GM21390 (cell line): ENCODE data around the gene PYCARD.
A peak's percentile ranks its signal among the peaks of the same experiment; 100 is the strongest.
"Not testable (repeated sequence)": the region's sequence is repeated elsewhere in the genome, so short reads cannot be mapped to it uniquely, and the experiment has no call there.

Source experiments
- ATAC-seq: cut with Tn5 transposase; IDR thresholded peaks from one replicate; pipeline ENCODE4 v1.9.1; 2021; ENCODE audit not compliant: unreplicated experiment

Gene PYCARD

DNA sequence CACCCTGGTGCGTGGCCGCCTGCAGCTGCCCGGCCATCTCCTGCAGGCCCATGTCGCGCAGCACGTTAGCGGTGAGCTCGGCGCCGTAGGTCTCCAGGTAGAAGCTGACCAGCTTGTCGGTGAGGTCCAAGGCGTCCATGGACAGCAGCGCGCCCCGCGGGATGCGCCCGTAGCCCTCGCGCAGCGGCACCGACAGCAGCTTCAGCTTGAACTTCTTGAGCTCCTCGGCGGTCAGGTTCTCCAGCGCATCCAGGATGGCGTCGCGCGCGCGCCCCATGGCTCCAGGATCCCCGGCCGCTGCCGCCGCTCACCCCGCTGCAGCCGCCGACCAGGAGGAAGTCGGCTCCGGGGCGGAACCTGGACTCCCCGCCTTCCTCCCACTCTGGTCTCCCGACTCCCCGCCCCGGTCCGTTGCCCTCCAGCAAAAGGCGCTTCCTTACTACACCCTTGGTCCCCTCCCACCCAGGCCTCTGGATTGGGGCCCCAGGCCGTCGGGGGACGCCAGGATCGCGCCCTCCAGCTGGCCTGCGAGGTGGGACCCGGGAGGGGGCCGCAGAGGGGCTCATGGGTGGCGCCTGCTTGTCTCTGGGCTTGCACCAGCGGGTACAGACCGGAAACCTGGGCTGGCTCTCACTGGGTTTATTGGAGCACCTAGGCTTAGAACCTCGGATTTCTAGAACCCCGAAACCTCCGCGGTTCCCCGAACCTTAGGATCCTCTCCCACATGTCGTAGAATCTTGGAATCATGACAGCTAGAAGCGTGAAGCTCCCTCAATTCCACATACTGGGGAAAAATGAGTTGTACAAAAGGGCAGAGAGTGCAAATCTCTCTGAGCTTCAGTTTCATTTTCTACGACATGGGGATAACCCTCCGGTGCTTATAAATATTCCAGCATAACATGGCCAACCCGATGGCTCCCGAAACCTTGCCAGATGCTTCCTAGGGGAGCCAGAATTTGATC is at the start of gene PYCARD:
Gene PYCARD, minus strand, starts transcription at position 347 of the 962 bp plus-strand sequence. Its CDS starts 70 bp downstream, at position 277.
- peak; percentile 47 for ATAC-seq

DNA sequence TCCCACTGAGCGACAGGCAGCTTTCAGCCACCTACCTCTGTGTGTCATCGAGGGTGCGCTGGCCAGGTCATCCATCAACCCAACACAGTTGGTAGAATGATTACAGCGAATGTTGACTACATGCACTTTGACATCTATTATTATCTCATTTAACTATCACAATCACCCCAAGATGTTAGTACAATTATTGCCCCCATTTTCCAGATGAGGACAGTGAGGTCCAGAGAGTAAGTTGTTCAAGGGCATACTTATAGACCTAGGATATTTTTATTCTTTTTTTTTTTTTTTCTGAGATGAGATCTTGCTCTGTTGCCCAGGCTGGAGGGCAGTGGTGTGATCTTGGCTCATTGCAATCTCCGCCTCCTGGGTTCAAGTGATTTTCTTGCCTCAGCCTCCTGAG is 48.9 kb upstream of the PYCARD start:
- no peak for ATAC-seq

DNA sequence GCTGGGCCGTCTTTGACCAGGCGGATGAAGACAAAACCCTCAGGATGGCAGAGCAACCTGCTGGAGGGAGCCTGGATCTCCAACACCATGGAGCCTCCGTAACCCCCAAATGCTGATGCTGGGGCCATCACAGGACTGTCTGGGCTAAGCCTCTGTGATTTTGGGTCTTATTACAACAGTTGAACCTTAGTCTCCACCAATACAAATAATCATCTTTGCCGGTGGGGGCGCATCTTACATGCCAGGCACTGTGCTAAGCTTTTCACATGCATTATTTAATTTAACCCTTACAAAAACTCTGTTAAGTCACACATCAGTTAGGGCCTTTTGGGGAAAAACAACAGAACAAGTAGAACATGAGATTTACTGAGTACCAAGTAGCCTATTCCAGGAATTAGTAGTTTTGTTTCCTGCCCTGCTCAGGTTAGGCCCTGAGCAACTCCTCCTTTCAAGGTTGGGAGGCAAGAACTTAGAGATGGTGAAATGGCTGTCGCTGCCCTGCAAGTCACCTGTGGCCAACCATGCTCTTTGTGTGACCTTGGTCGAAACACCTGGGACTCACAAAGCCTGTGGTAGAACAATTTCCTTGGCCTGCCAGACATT is 48.3 kb upstream of the PYCARD start:
- no peak for ATAC-seq

DNA sequence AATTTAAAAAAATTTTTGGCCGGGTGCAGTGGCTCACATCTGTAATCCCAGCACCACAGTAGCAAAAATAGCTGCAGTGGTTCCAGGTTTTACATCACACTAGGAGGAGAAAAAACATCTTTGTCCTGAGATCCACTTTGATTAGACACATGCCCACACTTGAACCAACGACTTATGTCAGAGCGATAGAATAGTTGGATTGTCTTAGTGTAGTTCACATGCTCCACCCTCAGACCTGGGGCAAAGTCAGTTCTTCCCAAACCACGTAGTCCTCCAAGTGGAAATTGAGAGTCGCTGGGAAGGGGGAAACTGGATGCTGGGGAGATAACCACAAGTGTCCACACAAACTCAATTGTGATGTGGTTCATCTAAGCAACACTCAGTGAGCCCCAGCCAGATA is 45.8 kb upstream of the PYCARD start:
- ATAC-seq = no peak

DNA sequence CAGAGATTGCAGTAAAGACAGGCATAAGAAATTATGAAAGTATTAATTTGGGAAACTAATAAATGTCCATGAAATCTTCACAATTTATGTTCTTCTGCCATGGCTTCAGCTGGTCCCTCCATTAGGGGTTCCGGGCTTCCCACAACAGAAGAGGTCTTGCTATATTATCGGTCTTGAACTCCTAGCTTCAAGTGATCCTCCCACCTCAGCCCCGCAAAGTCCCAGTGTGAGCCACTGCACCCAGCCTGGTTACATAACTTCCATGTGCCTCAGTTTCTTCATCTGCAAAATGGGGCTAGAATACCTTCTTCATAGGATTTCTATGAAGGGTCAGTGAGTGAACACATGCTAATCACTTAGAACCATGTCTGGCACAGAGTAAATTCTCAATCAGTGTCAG is 43.7 kb upstream of the PYCARD start:
- no peak for ATAC-seq

DNA sequence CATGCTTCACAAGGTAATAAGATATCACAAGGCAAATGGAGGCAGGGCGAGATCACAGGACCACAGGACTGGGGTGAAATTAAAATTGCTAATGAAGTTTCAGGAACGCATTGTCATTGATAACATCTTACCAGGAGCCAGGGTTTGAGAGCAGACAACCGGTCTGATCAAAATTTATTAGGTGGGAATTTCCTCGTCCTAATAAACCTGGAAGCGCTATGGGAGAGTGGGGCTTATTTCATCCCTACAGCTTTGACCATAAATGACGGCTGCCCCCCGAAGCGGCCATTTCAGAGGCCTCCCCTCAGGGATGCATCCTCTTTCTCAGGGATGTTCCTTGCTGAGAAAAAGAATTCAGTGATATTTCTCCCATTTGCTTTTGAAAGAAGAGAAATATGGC is 43.0 kb upstream of the PYCARD start:
- ATAC-seq = not testable (repeated sequence)

DNA sequence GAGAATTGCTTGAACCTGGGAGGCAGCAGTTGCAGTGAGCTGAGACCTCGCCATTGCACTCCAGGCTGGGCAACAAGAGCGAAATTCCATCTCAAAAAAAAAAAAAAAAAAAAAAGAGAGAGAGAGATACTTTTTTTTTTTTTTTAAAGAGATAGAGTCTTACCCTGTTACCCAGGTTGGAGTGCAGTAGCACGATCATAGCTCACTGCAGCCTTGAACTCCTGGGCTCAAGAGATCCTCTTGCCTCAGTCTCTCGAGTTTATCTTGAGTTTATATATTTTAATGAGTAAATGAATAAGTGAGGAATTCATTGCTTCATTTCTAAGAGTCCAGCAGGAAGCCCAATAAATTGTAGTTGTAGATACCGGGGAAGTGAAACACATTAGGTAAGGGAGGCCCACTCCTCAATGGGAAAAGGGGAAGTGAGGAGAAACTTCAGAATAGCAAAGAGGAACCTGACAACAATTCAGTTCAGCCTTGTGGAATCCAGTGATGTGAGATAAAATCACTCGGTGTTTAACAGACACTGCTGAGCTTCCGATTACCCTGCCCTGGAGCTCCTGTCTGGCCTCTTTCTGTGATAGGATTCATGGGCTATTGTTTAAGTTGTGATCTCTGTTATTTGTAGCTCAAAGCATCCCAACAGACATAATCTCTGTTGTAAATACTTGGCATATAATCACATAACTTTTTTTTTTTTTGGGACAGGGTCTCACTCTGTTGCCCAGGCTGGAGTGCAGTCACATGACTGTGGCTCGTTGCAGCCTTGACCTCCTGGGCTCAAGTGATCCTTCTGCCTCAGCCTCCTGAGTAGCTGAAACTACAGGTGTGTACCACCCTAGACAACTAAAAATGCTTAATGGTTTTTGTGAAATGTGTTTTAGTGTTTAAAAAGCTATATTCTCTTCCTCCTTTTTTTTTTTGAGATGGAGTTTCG is 41.4 kb upstream of the PYCARD start:
- ATAC-seq = no peak

DNA sequence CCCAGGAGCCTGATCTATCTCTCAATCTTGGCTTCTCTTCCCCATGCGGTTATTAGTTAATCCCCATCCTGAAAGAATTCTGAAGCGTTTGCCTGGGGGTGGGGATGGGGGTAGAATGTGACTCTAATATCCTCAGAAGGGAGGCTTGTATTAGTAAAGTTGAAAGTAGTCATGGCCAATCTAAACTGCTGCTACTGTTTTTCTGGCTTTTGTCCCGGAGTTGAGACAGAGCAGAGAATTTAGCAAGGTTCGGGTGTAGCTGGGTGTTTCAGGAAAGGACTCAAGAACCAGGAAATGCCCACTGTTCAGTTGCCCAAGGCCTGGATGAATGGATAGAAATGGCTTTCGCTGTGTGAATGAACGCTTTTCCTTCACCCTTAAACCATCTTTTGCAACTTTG is 39.6 kb upstream of the PYCARD start:
- no peak for ATAC-seq

DNA sequence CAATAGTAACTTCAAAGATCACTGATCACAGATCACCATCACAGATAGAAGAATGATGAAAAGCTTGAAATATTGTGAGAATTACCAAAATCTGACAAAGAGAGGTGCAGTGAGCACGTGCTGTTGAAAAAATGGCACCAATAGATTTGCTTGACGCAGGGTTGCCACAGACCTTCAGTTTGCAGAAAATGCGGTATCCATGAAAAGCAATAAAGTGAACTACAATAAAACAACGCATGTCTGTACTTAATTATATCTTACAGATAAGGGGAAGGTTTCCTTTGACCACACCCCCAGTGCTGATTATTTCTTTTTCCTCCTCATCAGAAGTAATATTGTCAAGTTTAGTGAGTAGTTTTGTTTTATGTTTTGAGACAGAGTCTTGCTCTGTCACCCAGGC is 35.5 kb upstream of the PYCARD start:
- ATAC-seq = no peak

DNA sequence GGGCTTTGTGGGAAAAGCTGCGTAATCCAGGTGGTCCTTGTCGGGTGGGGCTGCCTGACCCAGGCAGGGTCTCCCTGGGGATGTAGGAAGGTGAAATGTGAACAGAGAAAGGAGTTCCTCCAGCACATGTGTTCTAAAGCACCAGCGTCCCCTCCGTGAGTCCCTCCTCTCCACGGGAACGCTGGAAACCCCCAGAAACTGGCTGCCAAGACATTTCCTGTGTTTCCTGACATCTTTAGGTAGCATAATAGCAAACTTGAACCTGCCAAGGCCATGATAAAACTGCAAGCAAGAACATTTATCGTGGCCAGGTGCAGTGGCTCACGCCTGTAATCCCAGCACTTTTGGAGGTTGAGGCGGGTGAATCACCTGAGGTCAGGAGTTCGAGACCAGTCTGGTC is 26.9 kb upstream of the PYCARD start:
- ATAC-seq = no peak

DNA sequence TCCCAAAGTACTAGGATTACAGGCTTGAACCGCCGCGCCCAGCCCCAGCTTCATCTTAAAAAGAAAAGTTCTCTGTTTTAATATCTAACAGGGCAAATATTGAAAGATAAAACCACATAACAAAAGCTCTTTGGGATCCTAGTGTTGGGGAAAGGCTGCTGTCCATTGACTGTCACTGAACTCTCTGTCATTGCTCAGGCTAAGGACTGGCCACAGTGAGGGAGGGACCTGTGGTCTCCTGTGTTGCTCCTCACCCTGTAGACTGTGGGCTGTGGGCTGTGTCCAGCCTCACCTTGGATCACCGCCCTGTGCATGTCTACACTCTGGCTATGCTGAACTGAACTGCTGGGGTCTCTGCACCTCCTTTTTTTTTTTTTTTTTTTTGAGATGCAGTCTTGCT is 25.6 kb upstream of the PYCARD start:
- no peak for ATAC-seq

DNA sequence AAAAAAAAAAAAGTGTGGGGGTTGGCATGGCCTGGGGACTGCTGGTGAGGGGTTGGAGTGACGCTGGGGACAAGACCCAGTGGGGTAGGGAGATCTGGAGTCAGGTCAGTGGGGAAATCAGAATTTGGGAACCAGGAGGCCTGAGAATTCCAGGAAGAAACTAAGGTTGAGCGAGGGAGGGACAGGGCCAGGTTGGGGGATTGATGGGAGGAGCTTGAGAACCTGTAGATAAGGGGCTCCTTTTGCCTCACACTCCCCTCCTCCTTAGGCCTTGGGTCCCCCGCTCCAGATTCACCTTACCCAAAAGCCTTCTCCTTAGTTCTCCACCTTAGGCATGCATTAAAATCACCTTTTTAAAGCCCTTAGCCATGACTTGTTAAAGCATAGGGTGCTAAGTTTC is 22.6 kb upstream of the PYCARD start:
- no peak for ATAC-seq

DNA sequence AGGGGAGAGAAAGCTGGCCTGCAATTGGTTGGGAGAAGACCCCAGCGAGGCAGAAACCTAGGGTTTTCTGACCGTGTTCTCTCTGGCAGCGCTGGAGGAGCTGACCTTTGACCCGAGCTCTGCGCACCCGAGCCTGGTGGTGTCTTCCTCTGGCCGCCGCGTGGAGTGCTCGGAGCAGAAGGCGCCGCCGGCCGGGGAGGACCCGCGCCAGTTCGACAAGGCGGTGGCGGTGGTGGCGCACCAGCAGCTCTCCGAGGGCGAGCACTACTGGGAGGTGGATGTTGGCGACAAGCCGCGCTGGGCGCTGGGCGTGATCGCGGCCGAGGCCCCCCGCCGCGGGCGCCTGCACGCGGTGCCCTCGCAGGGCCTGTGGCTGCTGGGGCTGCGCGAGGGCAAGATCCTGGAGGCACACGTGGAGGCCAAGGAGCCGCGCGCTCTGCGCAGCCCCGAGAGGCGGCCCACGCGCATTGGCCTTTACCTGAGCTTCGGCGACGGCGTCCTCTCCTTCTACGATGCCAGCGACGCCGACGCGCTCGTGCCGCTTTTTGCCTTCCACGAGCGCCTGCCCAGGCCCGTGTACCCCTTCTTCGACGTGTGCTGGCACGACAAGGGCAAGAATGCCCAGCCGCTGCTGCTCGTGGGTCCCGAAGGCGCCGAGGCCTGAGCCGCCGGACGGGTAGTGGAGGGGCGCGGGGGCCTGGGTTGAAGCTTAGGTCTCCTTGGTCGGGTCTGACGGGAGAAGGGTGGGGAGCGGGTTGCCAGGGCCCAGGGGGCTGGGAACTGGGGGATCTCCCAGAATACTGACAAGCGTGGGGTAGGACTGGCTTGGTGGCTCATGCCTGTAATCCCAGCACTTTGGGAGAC is 21.8 kb upstream of the PYCARD start:
- ATAC-seq = no peak

DNA sequence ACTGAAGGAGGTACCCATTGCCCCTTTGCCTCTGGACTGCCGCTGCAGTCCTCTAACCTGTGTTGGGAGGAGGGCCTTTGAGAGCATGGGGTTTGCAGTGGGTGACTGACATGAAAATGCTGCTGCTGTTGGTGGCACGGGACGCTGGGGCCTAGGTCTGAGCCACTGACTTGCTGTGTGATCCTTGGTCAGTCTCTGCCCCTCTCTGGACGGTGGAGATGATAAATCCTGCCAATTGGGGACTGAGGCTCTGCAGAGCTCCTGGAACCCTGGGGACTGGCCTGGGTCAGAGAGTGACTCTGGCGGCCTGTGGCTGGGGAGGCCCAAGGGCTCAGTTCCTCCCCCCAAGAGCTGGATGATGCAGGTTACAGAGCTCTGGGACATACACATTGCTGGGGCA is 20.5 kb upstream of the PYCARD start:
- no peak for ATAC-seq

DNA sequence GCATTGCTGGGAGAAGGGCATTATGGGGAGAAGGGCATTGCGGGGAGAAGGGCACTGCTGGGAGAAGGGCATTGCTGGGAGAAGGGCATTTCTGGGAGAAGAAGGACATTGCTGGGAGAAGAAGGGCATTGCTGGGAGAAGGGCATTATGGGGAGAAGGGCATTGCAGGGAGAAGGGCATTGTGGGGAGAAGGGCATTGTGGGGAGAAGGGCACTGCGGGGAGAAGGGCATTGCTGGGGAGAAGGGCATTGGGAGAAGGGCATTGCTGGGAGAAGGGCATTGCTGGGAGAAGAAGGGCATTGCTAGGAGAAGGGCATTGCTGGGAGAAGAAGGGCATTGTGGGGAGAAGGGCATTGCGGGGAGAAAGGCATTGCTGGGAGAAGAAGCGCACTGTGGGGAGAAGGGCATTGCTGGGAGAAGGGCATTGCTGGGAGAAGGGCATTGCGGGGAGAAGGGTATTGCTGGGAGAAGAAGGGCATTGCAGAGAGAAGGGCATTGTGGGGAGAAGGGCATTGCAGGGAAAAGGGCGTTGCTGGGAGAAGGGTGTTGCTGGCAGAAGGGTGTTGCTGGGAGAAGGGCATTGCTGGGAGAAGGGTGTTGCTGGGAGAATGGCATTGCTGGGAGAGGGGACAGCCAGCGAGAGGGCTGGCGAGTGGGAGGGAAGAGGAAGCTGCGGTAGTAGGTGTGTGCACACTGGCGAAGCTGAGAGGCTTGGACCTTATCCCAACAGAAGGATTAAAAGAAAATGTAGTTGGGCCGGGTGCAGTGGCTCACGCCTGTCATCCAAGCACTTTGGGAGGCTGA is 19.0 kb upstream of the PYCARD start:
- ATAC-seq = no peak

DNA sequence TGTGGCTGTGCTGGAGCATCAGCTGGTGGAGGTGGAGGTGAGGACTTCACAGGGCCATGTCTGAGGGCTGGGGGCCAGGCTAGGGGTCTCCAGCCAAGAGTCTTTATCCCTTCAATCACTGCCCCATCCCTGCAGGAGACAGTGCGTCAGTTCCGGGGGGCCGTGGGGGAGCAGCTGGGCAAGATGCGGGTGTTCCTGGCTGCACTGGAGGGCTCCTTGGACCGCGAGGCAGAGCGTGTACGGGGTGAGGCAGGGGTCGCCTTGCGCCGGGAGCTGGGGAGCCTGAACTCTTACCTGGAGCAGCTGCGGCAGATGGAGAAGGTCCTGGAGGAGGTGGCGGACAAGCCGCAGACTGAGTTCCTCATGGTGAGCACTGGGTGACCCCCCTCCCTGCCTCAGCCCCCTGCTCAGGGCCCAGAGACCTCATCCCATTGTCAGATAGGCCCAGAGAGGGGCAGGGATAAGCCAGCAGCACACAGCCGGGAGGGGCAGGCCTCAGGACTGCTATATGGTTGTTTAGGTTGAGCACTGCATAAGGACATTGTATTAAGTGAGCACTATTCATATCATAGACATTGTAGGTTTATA is 16.7 kb upstream of the PYCARD start:
- no peak for ATAC-seq

DNA sequence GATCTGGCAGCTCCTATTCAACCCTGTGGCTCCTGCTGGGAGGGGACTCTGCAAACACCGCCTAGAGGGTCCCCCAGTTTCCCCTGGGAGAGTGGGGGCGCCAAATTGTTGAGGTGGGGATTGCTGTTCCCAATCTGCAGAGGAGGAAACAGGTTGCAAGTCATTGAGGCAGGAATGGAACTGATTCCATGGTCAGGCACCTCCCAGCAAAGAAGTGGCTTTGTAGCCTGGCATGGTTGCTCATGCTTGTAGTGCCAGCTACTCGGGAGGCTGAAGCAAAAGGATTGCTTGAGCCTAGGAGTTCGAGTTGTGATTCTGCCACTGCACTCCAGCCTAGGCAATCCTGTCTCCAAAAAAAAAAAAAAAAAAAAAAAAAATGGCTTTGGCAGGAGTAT is 14.6 kb upstream of the PYCARD start:
- ATAC-seq = no peak

DNA sequence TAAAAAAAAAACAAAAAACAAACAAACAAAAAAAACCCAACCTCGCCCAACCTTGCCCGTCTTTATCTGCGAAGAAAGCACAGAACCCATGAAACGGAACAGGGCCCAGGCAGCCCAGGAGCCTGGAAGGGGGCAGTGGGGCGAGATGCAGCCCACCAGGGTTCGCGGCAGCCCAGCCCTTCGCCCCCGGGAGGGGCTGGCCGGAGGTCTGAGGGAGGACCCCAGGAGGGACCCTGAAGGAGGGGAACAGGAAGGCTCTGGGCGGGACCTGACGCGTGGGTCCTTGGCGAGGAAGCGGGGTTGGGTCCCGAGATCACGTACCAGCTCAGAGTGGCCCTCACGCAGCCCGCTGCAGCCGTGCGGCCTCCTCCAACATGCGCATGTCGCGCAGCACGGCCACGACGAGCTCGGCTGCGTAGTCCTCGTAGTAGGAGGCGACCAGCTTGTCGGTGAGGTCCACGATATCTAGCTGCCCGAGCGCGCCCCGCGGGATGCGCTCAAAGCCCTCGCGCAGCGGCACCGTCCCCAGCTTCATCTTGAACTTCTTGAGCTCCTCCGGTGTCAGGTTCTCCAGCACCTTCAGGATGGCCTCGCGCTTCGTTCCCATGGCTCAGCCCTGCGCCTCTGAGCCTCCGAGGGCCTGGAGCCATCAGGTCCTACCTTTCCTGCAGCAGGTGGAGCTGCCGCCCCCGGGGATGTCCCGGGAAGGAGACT is 14.0 kb upstream of the PYCARD start, which contains the start of gene PYDC1:
Gene PYDC1, minus strand, starts transcription at position 714 of the 714 bp plus-strand sequence. Its CDS starts 107 bp downstream, at position 607.
- no peak for ATAC-seq
